H9 (cell line): ENCODE measurements around the gene LENG9. TPM values are rescaled to one million over a fixed set of nuclear protein-coding genes. Genes with fewer than 3 reads are reported as not detected.

Experiments
- DNase-seq: peaks from one replicate; pipeline ENCODE4 v3.0.0-alpha.2; 2017
- H2AFZ ChIP-seq: one replicate; pipeline ENCODE4 v1.6.1; 2013; ENCODE audit warnings: mild to moderate bottlenecking, low read length, control low read depth, moderate library complexity
- H2AK5ac ChIP-seq: 2 replicates; pipeline ENCODE4 v1.6.1; 2013; ENCODE audit warnings: low read length, control low read depth, mixed read lengths; ENCODE audit not compliant: insufficient read length
- H2BK120ac ChIP-seq: one replicate; pipeline ENCODE4 v1.6.1; 2013; ENCODE audit warnings: low read depth, mild to moderate bottlenecking, low read length, control low read depth, inconsistent platforms; ENCODE audit not compliant: poor library complexity, severe bottlenecking
- H2BK12ac ChIP-seq: 2 replicates; pipeline ENCODE4 v1.6.1; 2013; ENCODE audit warnings: low read length, control low read depth, mixed read lengths, low read depth; ENCODE audit not compliant: insufficient read length
- H2BK15ac ChIP-seq: 2 replicates; pipeline ENCODE4 v1.6.1; 2013; ENCODE audit warnings: low read depth, low read length, control low read depth
- H2BK20ac ChIP-seq: one replicate; pipeline ENCODE4 v1.6.1; 2013; ENCODE audit warnings: low read depth, mild to moderate bottlenecking, low read length, control low read depth, inconsistent platforms; ENCODE audit not compliant: poor library complexity, severe bottlenecking
- H2BK5ac ChIP-seq: 2 replicates; pipeline ENCODE4 v1.6.1; 2013; ENCODE audit warnings: low read length, control low read depth, mixed read lengths; ENCODE audit not compliant: insufficient read length
- H3K14ac ChIP-seq: 2 replicates; pipeline ENCODE4 v1.6.1; 2013; ENCODE audit warnings: low read length, control low read depth; ENCODE audit not compliant: insufficient read depth
- H3K18ac ChIP-seq: 2 replicates; pipeline ENCODE4 v1.6.1; 2013; ENCODE audit warnings: low read depth, mild to moderate bottlenecking, mixed read lengths, low read length, control low read depth; ENCODE audit not compliant: insufficient read length
- H3K23ac ChIP-seq: 2 replicates; pipeline ENCODE4 v1.6.1; 2013; ENCODE audit warnings: low read length, control low read depth, mixed read lengths, low read depth; ENCODE audit not compliant: insufficient read length
- H3K23me2 ChIP-seq: 2 replicates; pipeline ENCODE4 v1.6.1; 2013; ENCODE audit warnings: low read depth, mild to moderate bottlenecking, mixed read lengths, low read length, control low read depth; ENCODE audit not compliant: insufficient read length, poor library complexity, severe bottlenecking
- H3K27ac ChIP-seq: 2 replicates; pipeline ENCODE4 v1.5.1; 2013; ENCODE audit warnings: low read length, control low read depth, mixed read lengths, low read depth; ENCODE audit not compliant: insufficient read length
- H3K27me3 ChIP-seq: 2 replicates; pipeline ENCODE4 v1.6.1; 2013; ENCODE audit warnings: low read length, control low read depth, inconsistent platforms; ENCODE audit not compliant: insufficient read depth
- H3K4ac ChIP-seq: 2 replicates; pipeline ENCODE4 v1.6.1; 2013; ENCODE audit warnings: low read depth, mild to moderate bottlenecking, control low read depth, inconsistent platforms, low read length, moderate library complexity
- H3K4me1 ChIP-seq: 2 replicates; pipeline ENCODE4 v1.6.1; 2013; ENCODE audit warnings: low read length, control low read depth, inconsistent platforms; ENCODE audit not compliant: insufficient read depth
- H3K4me2 ChIP-seq: 2 replicates; pipeline ENCODE4 v1.6.1; 2013; ENCODE audit warnings: low read length, control low read depth, mixed read lengths; ENCODE audit not compliant: insufficient read length, insufficient read depth
- H3K56ac ChIP-seq: 2 replicates; pipeline ENCODE4 v1.6.1; 2013; ENCODE audit warnings: low read depth, mild to moderate bottlenecking, mixed read lengths, low read length, control low read depth; ENCODE audit not compliant: insufficient read length
- H3K79me1 ChIP-seq: 2 replicates; pipeline ENCODE4 v1.6.1; 2013; ENCODE audit warnings: low read depth, mild to moderate bottlenecking, moderate library complexity, low read length, control low read depth, inconsistent platforms; ENCODE audit not compliant: insufficient read depth, poor library complexity, severe bottlenecking
- H3K79me2 ChIP-seq: 2 replicates; pipeline ENCODE4 v1.6.1; 2013; ENCODE audit warnings: low read length, control low read depth, inconsistent platforms; ENCODE audit not compliant: insufficient read depth
- H3K9ac ChIP-seq: 2 replicates; pipeline ENCODE4 v1.6.1; 2013; ENCODE audit warnings: low read length, control low read depth, mixed read lengths; ENCODE audit not compliant: insufficient read length; ENCODE audit errors: extremely low read depth
- H3K9me3 ChIP-seq: one replicate; pipeline ENCODE4 v1.6.1; 2013; ENCODE audit warnings: low read depth, low read length, inconsistent platforms; ENCODE audit not compliant: control insufficient read depth
- H3T11ph ChIP-seq: one replicate; pipeline ENCODE4 v1.6.1; 2013; ENCODE audit warnings: mild to moderate bottlenecking, low read length, control low read depth, inconsistent platforms
- H4K20me1 ChIP-seq: one replicate; pipeline ENCODE4 v1.6.1; 2013; ENCODE audit not compliant: control insufficient read depth, insufficient read length, insufficient read depth
- H4K5ac ChIP-seq: 2 replicates; pipeline ENCODE4 v1.6.1; 2013; ENCODE audit warnings: low read depth, mild to moderate bottlenecking, mixed read lengths, low read length, control low read depth; ENCODE audit not compliant: insufficient read length
- H4K8ac ChIP-seq: replicated peaks from 2 replicates; pipeline ENCODE4 v1.6.1; 2013; ENCODE audit warnings: low read length, control low read depth, mixed read lengths, low read depth; ENCODE audit not compliant: insufficient read length
- H4K91ac ChIP-seq: 2 replicates; pipeline ENCODE4 v1.6.1; 2013; ENCODE audit warnings: low read depth, mild to moderate bottlenecking, moderate library complexity, mixed read lengths, low read length, control low read depth; ENCODE audit not compliant: insufficient read length
- H3K27ac Mint-ChIP-seq, 3 experiments: 2 replicates in 2 of 3; 3 replicates in 1 of 3; pipeline ENCODE4 v1.8.0; 2020 to 2021; ENCODE audit warnings: mixed read lengths in 3 of 3, mild to moderate bottlenecking in 1 of 3, moderate library complexity in 1 of 3
- H3K27me3 Mint-ChIP-seq: 2 replicates; pipeline ENCODE4 v1.8.0; 2021; ENCODE audit warnings: low read depth, mild to moderate bottlenecking, moderate library complexity, mixed read lengths
- H3K36me3 Mint-ChIP-seq, 3 experiments: 2 replicates in 2 of 3; 3 replicates in 1 of 3; pipeline ENCODE4 v1.8.0; 2020 to 2021; ENCODE audit warnings: low read depth in 3 of 3, mixed read lengths in 3 of 3; ENCODE audit not compliant: insufficient read depth in 1 of 3
- H3K4me1 Mint-ChIP-seq, 2 experiments: 2 replicates each; pipeline ENCODE4 v1.8.0; 2020; ENCODE audit warnings: mixed read lengths in 2 of 2
- H3K4me3 Mint-ChIP-seq, 2 experiments: 2 replicates in 1 of 2; 3 replicates in 1 of 2; pipeline ENCODE4 v1.8.0; 2020 to 2021; ENCODE audit warnings: mild to moderate bottlenecking in 2 of 2, mixed read lengths in 2 of 2, moderate library complexity in 1 of 2
- H3K9me3 Mint-ChIP-seq, 2 experiments: 2 replicates in 1 of 2; 3 replicates in 1 of 2; pipeline ENCODE4 v1.8.0; 2020; ENCODE audit warnings: mild to moderate bottlenecking in 2 of 2, mixed read lengths in 2 of 2, moderate library complexity in 1 of 2
- WGBS: extraction: QIAGEN DNeasy Blood & Tissue Kit; methylation state at CpG from one replicate; pipeline ENCODE4 v1.1.7; 2013; ENCODE audit warnings: missing lambda C conversion rate, low lambda C conversion rate, mixed read lengths; ENCODE audit not compliant: insufficient read length; ENCODE audit errors: extremely low coverage; 5-methylcytosine and 5-hydroxymethylcytosine counted together
- total RNA-seq: library from RNA; stranded (reverse); gene quantifications from 2 replicates; pipeline ENCODE4 v1.2.1, GENCODE V29; 2021
- TF ChIP-seq, protein P1 (sequence below): fragments of 200-600 bp; sonication (generic); conservative IDR thresholded peaks from 3 replicates; pipeline ENCODE4 v1.8.0; 2021; ENCODE audit warnings: antibody characterized with exemption, mild to moderate bottlenecking

Gene LENG9
- total RNA-seq, 1 experiment from 2014 or later, result 3.8 TPM

DNA sequence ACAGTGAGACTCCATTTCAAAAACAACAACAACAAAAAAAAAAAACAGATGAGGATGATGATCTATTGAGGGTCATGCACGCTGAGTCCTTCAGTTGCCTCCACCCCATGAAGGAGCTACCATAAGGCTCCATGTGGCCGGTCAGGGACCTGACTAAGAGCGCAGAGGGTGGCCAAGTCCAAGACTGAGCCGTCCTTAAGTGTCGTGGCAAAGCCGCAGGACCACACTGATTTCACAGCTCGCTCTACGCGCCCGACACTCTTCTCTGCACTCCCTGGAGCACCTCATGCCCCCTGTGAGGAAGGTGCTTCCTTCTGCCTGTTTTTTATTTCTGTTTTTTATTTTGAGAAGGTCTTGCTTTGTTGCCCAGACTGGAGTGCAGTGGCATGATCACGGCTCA lies 36.0 kb downstream of the LENG9 start:
- Histone ChIP-seq H3K56ac (no peak overlapping the region), H3K4ac (no peak overlapping the region), H2BK5ac (no peak overlapping the region), H3K9me3 (no peaks in the 10 kb centered on the region), H3K23ac (no peak overlapping the region), H3K27ac (no peak overlapping the region), H3K4me1 (no peaks in the 10 kb centered on the region), H4K5ac (no peak overlapping the region), H4K20me1 (no peaks in the 10 kb centered on the region), H3K4me2 (no peak overlapping the region), H3K9ac (no peak overlapping the region), H3K79me1 (no peaks in the 10 kb centered on the region), H3K79me2 (no peaks in the 10 kb centered on the region), H2AK5ac (no peak overlapping the region), H2BK120ac (no peak overlapping the region), H4K91ac (no peak overlapping the region), H3K14ac (no peak overlapping the region; the same call in 1 of the 2 replicates), H2BK20ac (no peak overlapping the region), H3K18ac (no peak overlapping the region), H3K27me3 (no peaks in the 10 kb centered on the region; the same call in 1 of the 2 replicates), H2AFZ (no peak overlapping the region), H3T11ph (no peak overlapping the region), H3K23me2 (peaks cover 3% of the 10 kb centered on the region), H4K8ac (no peak overlapping the region), H2BK12ac (no peak overlapping the region), H2BK15ac (no peak overlapping the region)
- TF ChIP-seq, protein P1, sequence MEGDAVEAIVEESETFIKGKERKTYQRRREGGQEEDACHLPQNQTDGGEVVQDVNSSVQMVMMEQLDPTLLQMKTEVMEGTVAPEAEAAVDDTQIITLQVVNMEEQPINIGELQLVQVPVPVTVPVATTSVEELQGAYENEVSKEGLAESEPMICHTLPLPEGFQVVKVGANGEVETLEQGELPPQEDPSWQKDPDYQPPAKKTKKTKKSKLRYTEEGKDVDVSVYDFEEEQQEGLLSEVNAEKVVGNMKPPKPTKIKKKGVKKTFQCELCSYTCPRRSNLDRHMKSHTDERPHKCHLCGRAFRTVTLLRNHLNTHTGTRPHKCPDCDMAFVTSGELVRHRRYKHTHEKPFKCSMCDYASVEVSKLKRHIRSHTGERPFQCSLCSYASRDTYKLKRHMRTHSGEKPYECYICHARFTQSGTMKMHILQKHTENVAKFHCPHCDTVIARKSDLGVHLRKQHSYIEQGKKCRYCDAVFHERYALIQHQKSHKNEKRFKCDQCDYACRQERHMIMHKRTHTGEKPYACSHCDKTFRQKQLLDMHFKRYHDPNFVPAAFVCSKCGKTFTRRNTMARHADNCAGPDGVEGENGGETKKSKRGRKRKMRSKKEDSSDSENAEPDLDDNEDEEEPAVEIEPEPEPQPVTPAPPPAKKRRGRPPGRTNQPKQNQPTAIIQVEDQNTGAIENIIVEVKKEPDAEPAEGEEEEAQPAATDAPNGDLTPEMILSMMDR, result no peak
- H3K4me3 Mint-ChIP-seq, result no peak overlapping the region
- no CpG with 5 or more reads among the region's 11 CpGs for WGBS
- H3K27ac Mint-ChIP-seq, result no peak overlapping the region
- H3K27me3 Mint-ChIP-seq, result peaks cover 77% of the 10 kb centered on the region
- H3K9me3 Mint-ChIP-seq, result peaks cover 0 to 3% of the 10 kb centered on the region in 2 experiments; a peak in 1 of 5 replicates
- no peak for DNase-seq
- H3K36me3 Mint-ChIP-seq, result peaks cover 21 to 56% (median 50%) of the 10 kb centered on the region in 3 experiments; a peak in 6 of 7 replicates
- peaks cover 21 to 31% of the 10 kb centered on the region in 2 experiments for H3K4me1 Mint-ChIP-seq
